ENCODE measurements around the gene IL1R2.

GRCh38 chr2:102006886-102007278 lies 15.1 kb downstream of the IL1R2 start:
- TF ChIP-seq ARHGAP35 (CRISPR knock-in tag; IDR thresholded peaks at IDR 0.05; ENCODE audit: borderline replicate concordance) = no peak
- no peak for TF ChIP-seq CTCF (CRISPR knock-in tag; IDR thresholded peaks at IDR 0.05)
- TF ChIP-seq ZNF510 (CRISPR knock-in tag; IDR thresholded peaks at IDR 0.05; ENCODE audit: low read depth) = no peak
- TF ChIP-seq ZNF460 (CRISPR knock-in tag; IDR thresholded peaks at IDR 0.05; ENCODE audit: borderline replicate concordance) = no peak
- no peak for TF ChIP-seq TFAP4 (IDR thresholded peaks at IDR 0.05; ENCODE audit: borderline replicate concordance, low read depth)
